NCI-H510A (cell line): ENCODE measurements around the gene RTL1.

Source experiments
- DNase-seq: peaks from one replicate; lab custom pipeline; 2025; lab: John Stamatoyannopoulos, UW

The RTL1 gene

DNA sequence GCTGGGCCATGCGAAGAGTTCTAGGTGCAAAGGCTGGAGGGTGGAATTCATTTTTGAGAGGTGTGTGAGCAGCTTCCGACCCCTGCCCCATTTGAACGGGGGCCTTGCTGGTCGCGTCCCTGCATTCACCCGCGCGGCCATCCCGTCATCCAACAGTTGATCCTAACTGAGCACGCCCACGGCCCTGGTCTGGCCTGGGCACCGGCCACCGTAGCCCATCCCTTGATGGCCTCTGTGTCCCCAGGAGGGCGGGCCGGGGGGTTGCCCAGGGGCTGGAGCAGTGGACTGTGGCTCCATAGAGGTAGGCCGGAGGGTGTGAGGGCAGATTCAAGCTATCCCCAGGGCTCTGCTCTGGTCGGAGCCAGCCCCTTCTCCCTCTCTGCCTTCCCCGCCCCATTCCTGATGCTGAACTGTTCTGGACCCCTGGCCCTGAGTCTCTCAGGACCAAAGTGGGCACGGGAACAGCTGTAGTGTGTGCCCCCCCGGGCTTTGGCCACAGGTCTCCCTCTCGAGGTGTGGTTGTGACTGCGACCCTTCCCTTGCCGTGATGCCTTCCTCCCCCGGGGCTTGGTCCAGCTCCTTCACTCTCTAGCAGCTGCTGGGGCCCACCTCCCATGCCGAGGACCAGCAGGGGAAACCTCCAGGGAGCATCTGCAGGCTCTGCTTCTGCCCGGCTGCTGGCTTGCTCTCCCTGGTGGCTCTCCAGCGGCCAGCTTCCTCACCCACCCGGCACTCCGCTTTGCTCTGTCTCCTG is 68.6 kb downstream of the RTL1 start:
- no peak for DNase-seq

- no peak for DNase-seq
These were observed 69.3 kb downstream of the RTL1 start for GRCh38 chr14:100834082-100834793.

GRCh38 chr14:100832311-100832960 is 71.1 kb downstream of the RTL1 start:
- no peak for DNase-seq

- no peak for DNase-seq
These were observed 72.8 kb downstream of the RTL1 start for GRCh38 chr14:100830681-100831080.
